Natural killer cell (primary cell): ENCODE data around the gene NDUFAF5. TPM values are rescaled to one million over a fixed set of nuclear protein-coding genes. Genes with fewer than 3 reads are reported as not detected.

Experiments used
- ATAC-seq, 3 donors: fragments of 150-1000 bp in 2 of 3; fragments of 200-7000 bp in 1 of 3; cut with Tn5 transposase; 1 replicate in 1 of 3; 2 replicates in 2 of 3; pipeline ENCODE4 v1.10.0; 2021; ENCODE audit warnings: mild to moderate bottlenecking in 2 of 3, moderate library complexity in 2 of 3
- DNase-seq, 2 donors: peaks; one replicate each; pipeline versions ENCODE4 v3.0.0 to v3.0.0-alpha.2; 2013 to 2021; ENCODE audit warnings: mixed read lengths in 1 of 2
- H3K27ac ChIP-seq: one replicate; pipeline ENCODE4 v1.5.1; 2013; ENCODE audit warnings: mild to moderate bottlenecking, low read length
- H3K27me3 ChIP-seq: one replicate; pipeline ENCODE4 v1.6.1; 2013; ENCODE audit warnings: low read length; ENCODE audit not compliant: control insufficient read depth, insufficient read depth
- H3K36me3 ChIP-seq: one replicate; pipeline ENCODE4 v1.6.1; 2013; ENCODE audit warnings: low read length; ENCODE audit not compliant: control insufficient read depth, insufficient read depth
- H3K4me1 ChIP-seq: one replicate; pipeline ENCODE4 v1.6.1; 2013; ENCODE audit warnings: low read length; ENCODE audit not compliant: control insufficient read depth, insufficient read depth
- H3K4me3 ChIP-seq: one replicate; pipeline ENCODE4 v1.5.1; 2013; ENCODE audit warnings: low read length
- H3K9me3 ChIP-seq: one replicate; pipeline ENCODE4 v1.6.1; 2013; ENCODE audit warnings: low read length; ENCODE audit not compliant: control insufficient read depth, insufficient read depth
- H3K27ac Mint-ChIP-seq, 2 donors: one replicate each; pipeline ENCODE4 v1.8.0; 2022; ENCODE audit warnings: mild to moderate bottlenecking in 2 of 2, mixed read lengths in 2 of 2, moderate library complexity in 1 of 2
- H3K27me3 Mint-ChIP-seq, 2 donors: one replicate each; pipeline ENCODE4 v1.8.0; 2022; ENCODE audit warnings: low read depth in 2 of 2, mixed read lengths in 2 of 2
- H3K36me3 Mint-ChIP-seq: one replicate; pipeline ENCODE4 v1.8.0; 2022; ENCODE audit warnings: mixed read lengths
- H3K4me1 Mint-ChIP-seq, 2 donors: one replicate each; pipeline ENCODE4 v1.8.0; 2022; ENCODE audit warnings: mixed read lengths in 2 of 2
- H3K4me3 Mint-ChIP-seq: one replicate; pipeline ENCODE4 v1.8.0; 2022; ENCODE audit warnings: mild to moderate bottlenecking, moderate library complexity, mixed read lengths
- H3K9me3 Mint-ChIP-seq, 2 donors: one replicate each; pipeline ENCODE4 v1.8.0; 2022; ENCODE audit warnings: mixed read lengths in 2 of 2
- WGBS: methylation state at CpG from one replicate; pipeline ENCODE4 v1.1.7; 2013; ENCODE audit warnings: missing lambda C conversion rate; ENCODE audit not compliant: insufficient coverage; 5-methylcytosine and 5-hydroxymethylcytosine counted together
- intact Hi-C: fragments of 100-400 bp; cut with micrococcal nuclease; formaldehyde crosslinking; loops from one replicate; pipeline ENCODE4 v1.14.2; 2022
- total RNA-seq, 4 donors: library from RNA; stranded (reverse); fragments of 120-200 nt in 1 of 4; gene quantifications; one replicate each; pipeline versions ENCODE4 v1.2.3 to v1.2.4, GENCODE V29; 2013 to 2022
- TF ChIP-seq, protein P1 (sequence below): fragments of 200-600 bp; IDR thresholded peaks from one replicate; pipeline ENCODE4 v1.8.0; 2022; ENCODE audit warnings: antibody characterized with exemption

Gene NDUFAF5
- total RNA-seq, 3 donors from 2014 or later (not counting 1 experiment from before 2014, with no cell fraction given) = 63.4 to 75.9 (median 63.7) TPM

DNA sequence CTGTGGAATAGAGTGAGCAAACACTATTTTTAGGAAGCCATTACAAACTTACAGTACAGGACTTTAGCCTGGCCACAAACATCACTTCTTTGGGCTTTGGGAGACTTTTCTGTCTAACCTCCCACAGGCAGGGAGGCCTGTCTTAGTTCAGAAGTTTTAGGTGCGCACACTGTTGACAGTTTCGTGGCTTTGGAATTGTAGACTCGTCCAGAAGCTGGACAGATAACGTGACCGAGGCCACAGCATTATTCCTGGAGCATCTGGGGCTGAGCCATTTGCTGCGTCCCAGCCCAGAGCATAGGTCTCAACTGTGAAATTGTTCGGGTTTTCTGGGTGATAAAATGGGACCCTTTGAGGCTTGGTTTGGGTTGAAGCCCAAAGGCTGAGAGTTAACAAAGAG, 53.8 kb downstream of the NDUFAF5 start:
- no peak overlapping the region for H3K4me3 ChIP-seq
- TF ChIP-seq, protein P1, sequence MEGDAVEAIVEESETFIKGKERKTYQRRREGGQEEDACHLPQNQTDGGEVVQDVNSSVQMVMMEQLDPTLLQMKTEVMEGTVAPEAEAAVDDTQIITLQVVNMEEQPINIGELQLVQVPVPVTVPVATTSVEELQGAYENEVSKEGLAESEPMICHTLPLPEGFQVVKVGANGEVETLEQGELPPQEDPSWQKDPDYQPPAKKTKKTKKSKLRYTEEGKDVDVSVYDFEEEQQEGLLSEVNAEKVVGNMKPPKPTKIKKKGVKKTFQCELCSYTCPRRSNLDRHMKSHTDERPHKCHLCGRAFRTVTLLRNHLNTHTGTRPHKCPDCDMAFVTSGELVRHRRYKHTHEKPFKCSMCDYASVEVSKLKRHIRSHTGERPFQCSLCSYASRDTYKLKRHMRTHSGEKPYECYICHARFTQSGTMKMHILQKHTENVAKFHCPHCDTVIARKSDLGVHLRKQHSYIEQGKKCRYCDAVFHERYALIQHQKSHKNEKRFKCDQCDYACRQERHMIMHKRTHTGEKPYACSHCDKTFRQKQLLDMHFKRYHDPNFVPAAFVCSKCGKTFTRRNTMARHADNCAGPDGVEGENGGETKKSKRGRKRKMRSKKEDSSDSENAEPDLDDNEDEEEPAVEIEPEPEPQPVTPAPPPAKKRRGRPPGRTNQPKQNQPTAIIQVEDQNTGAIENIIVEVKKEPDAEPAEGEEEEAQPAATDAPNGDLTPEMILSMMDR = no peak
- no peaks in the 10 kb centered on the region for H3K9me3 ChIP-seq
- DNase-seq = no peak
- no peaks in the 10 kb centered on the region for H3K36me3 ChIP-seq
- no peak for ATAC-seq
- Mint-ChIP-seq H3K4me3 (no peak overlapping the region), H3K4me1 (no peaks in the 10 kb centered on the region), H3K36me3 (no peaks in the 10 kb centered on the region), H3K27me3 (peaks cover 2 to 6% of the 10 kb centered on the region in 2 donors), H3K9me3 (no peaks in the 10 kb centered on the region), H3K27ac (no peak overlapping the region)
- H3K4me1 ChIP-seq = no peaks in the 10 kb centered on the region
- H3K27me3 ChIP-seq = no peaks in the 10 kb centered on the region
- no peak overlapping the region for H3K27ac ChIP-seq
- WGBS = 85% methylated on average over 7 of the region's 7 CpGs
- intact Hi-C loops = no loop called here

GRCh38 chr20:13839421-13840092, 54.7 kb downstream of the NDUFAF5 start:
- Histone ChIP-seq H3K36me3 (no peaks in the 10 kb centered on the region), H3K4me1 (no peaks in the 10 kb centered on the region), H3K27me3 (no peaks in the 10 kb centered on the region), H3K4me3 (no peak overlapping the region), H3K27ac (no peak overlapping the region), H3K9me3 (no peaks in the 10 kb centered on the region)
- no peak for DNase-seq
- TF ChIP-seq, protein P1 = no peak
- Mint-ChIP-seq H3K27ac (no peak overlapping the region), H3K36me3 (no peaks in the 10 kb centered on the region), H3K4me3 (no peak overlapping the region), H3K27me3 (peaks cover 2 to 6% of the 10 kb centered on the region in 2 donors), H3K9me3 (no peaks in the 10 kb centered on the region), H3K4me1 (no peaks in the 10 kb centered on the region)
- ATAC-seq = no peak
- intact Hi-C loops = no loop called here
- WGBS = 60% methylated on average over 4 of the region's 4 CpGs

GRCh38 chr20:13840093-13840465, 55.3 kb downstream of the NDUFAF5 start:
- Mint-ChIP-seq H3K4me3 (no peak overlapping the region), H3K4me1 (no peaks in the 10 kb centered on the region), H3K36me3 (no peaks in the 10 kb centered on the region), H3K27me3 (peaks cover 2 to 6% of the 10 kb centered on the region in 2 donors), H3K9me3 (no peaks in the 10 kb centered on the region), H3K27ac (no peak overlapping the region)
- ATAC-seq (no peak), DNase-seq (no peak)
- intact Hi-C loops = no loop called here
- no peak overlapping the region for H3K27ac ChIP-seq
- TF ChIP-seq, protein P1 = no peak
- H3K27me3 ChIP-seq = no peaks in the 10 kb centered on the region
- no peak overlapping the region for H3K4me3 ChIP-seq
- H3K36me3 ChIP-seq = no peaks in the 10 kb centered on the region
- H3K4me1 ChIP-seq = no peaks in the 10 kb centered on the region
- WGBS = 77% methylated on average over 4 of the region's 4 CpGs
- H3K9me3 ChIP-seq = no peaks in the 10 kb centered on the region

DNA sequence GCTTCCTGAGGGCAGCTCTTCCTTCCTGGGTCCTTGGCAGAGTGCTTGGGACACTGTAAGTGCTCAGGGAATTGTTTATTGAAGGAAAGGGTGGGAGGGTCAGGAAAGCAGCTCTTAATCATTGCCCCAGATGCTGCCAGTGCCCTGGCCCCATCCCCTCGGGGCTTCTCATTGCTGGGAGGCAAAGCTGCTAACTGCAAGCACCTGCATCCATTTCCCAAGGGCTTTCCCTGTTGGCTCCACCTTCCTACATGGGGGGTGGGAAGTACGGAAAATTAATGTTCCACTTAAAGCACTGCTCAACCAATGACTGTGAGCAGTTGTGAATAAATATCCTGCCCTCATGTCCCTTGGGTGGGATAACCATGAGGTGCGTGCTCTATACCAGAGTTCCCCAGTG, 56.4 kb downstream of the NDUFAF5 start:
- Histone ChIP-seq H3K4me1 (no peaks in the 10 kb centered on the region), H3K27me3 (no peaks in the 10 kb centered on the region), H3K4me3 (no peak overlapping the region), H3K27ac (no peak overlapping the region), H3K36me3 (no peaks in the 10 kb centered on the region), H3K9me3 (no peaks in the 10 kb centered on the region)
- no peak overlapping the region for H3K4me3 Mint-ChIP-seq
- H3K4me1 Mint-ChIP-seq = no peaks in the 10 kb centered on the region
- ATAC-seq (no peak), DNase-seq (no peak)
- 85% methylated on average over 3 of the region's 3 CpGs for whole genome bisulfite sequencing
- H3K9me3 Mint-ChIP-seq = no peaks in the 10 kb centered on the region
- peaks cover 2 to 6% of the 10 kb centered on the region in 2 donors for H3K27me3 Mint-ChIP-seq
- H3K27ac Mint-ChIP-seq = no peak overlapping the region
- H3K36me3 Mint-ChIP-seq = no peaks in the 10 kb centered on the region
- TF ChIP-seq, protein P1 = no peak
- intact Hi-C loops = no loop called here
